Measurements from ENCODE around the gene HIPK2. TPM values are rescaled to one million over a fixed set of nuclear protein-coding genes. Genes with fewer than 3 reads are reported as not detected.

HIPK2 gene
- 30.7 and 32.4 TPM in 2 replicates for total RNA-seq (2021)
- Bru-seq, nascent RNA = percentile 76 among the genes with signal in this experiment
- BruChase-seq, experiment 1, labeled RNA remaining after a 2-hour chase = percentile 74 among the genes with signal in this experiment
- BruChase-seq, experiment 2, labeled RNA remaining after a 6-hour chase = percentile 81 among the genes with signal in this experiment
- long read RNA-seq, partial matches to known transcripts = 1 of 10 reads
- long read RNA-seq, other reads (novel, unspliced or antisense) = 9 of 10 reads

DNA sequence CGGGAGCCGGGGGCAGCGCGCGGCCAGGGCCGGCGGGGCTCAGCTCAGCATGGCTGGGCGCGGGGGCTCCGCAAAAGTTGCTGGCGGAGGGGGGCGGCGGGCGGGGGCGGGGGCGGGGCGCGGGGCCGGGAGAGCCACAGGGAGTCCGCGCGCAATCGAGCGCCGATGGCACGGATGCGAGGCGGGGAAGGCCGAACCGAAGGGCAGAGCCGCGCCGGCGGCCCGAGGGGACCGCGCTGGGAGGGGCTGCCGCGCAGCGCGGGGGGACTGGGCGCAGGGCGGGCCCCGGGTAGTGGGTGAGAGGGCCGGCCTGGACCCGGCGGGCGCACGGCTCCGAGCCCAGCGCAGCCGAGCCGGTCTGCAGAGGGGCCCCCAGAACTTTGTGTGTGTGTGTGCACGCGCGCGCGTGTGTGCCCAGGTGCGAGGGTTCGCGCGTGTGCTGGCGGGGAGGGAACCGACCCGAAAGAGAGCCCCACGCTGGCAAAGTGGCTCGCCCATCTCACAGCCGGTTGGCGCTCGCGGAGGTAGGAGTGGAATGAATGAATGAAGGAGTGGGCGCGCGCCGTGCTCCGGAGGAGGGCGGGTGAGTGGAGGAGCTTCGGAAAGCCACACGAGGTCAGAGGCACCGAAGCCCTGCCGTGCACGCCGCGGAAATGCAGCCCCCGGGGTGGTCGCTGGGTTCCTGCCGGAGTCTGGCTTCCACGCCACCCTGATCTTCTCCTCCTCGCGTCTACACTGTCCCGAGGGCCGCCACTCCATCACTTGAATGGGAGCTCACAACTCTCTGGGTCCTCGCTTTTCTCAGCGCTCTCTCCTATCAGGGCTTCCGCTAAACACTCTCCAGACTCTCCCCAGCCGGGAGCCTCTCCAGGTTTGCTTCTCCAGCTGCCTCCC, at the start of gene HIPK2:
TSS of gene HIPK2 (minus strand) at position 51 of the 894 bp plus-strand sequence. CDS start 375 bp downstream, outside the sequence.
- Histone ChIP-seq H3K9me3 (ENCODE audit: low read depth, low read length, poor library complexity, severe bottlenecking) (no peaks in the 10 kb centered on the region), H3K27me3 (replicated peaks; ENCODE audit: insufficient read depth, low read depth, low read length, poor library complexity) (peaks cover 17% of the 10 kb centered on the region), H3K36me3 (ENCODE audit: insufficient read depth, low read length, poor library complexity, severe bottlenecking) (peaks cover 2% of the 10 kb centered on the region), H3K4me1 (ENCODE audit: insufficient read depth, low read length, poor library complexity, severe bottlenecking) (peaks cover 16% of the 10 kb centered on the region), H3K27ac (ENCODE audit: low read depth, low read length, poor library complexity, severe bottlenecking) (peak within 1 kb of the TSS; percentile 65), H3K4me3 (ENCODE audit: low read depth, low read length, poor library complexity, severe bottlenecking) (peak within 1 kb of the TSS; percentile 92)
- CTCF ChIA-PET = interaction anchor here (0.6 kb wide), 1 partner anchor 94 kb away, joined by 5 read pairs; no protein-coding TSS in a partner anchor
- TF ChIP-seq EZH2 (IDR thresholded peaks at IDR 0.05; ENCODE audit: borderline replicate concordance, low read depth, low read length, poor library complexity, severe bottlenecking) (no peak), CTCF (conservative IDR thresholded peaks at IDR 0.05; ENCODE audit: low read depth, low read length) (no peak)
- BruUV-seq (replicated peaks) = no TSS peak
- POLR2A ChIA-PET (ENCODE audit: low non-redundant PET) = no interaction called here
- peak; percentile 85 for DNase-seq (ENCODE audit: low spot score)
- intact Hi-C loops (cut with micrococcal nuclease; ENCODE audit: unreplicated experiment) = loop anchor here (5.0 to 10.0 kb wide), 3 partner anchors 131 to 547 kb away; no protein-coding TSS in a partner anchor

GRCh38 chr7:139827042-139827441, 49.2 kb upstream of the HIPK2 start:
- no peak overlapping the region for H3K27ac ChIP-seq (ENCODE audit: low read depth, low read length, poor library complexity, severe bottlenecking)
- BruUV-seq (replicated peaks) = no TSS peak
- H3K4me1 ChIP-seq (ENCODE audit: insufficient read depth, low read length, poor library complexity, severe bottlenecking) = peaks cover 5% of the 10 kb centered on the region
- peaks cover 29% of the 10 kb centered on the region for H3K27me3 ChIP-seq (replicated peaks; ENCODE audit: insufficient read depth, low read depth, low read length, poor library complexity)
- ChIA-PET CTCF (no interaction called here), POLR2A (ENCODE audit: low non-redundant PET) (no interaction called here)
- H3K4me3 ChIP-seq (ENCODE audit: low read depth, low read length, poor library complexity, severe bottlenecking) = no peak overlapping the region
- no peaks in the 10 kb centered on the region for H3K36me3 ChIP-seq (ENCODE audit: insufficient read depth, low read length, poor library complexity, severe bottlenecking)
- no peak for TF ChIP-seq EZH2 (IDR thresholded peaks at IDR 0.05; ENCODE audit: borderline replicate concordance, low read depth, low read length, poor library complexity, severe bottlenecking)
- no peak for TF ChIP-seq CTCF (conservative IDR thresholded peaks at IDR 0.05; ENCODE audit: low read depth, low read length)
- intact Hi-C loops (cut with micrococcal nuclease; ENCODE audit: unreplicated experiment) = no loop called here
- DNase-seq (ENCODE audit: low spot score) = no peak
- H3K9me3 ChIP-seq (ENCODE audit: low read depth, low read length, poor library complexity, severe bottlenecking) = no peaks in the 10 kb centered on the region

DNA sequence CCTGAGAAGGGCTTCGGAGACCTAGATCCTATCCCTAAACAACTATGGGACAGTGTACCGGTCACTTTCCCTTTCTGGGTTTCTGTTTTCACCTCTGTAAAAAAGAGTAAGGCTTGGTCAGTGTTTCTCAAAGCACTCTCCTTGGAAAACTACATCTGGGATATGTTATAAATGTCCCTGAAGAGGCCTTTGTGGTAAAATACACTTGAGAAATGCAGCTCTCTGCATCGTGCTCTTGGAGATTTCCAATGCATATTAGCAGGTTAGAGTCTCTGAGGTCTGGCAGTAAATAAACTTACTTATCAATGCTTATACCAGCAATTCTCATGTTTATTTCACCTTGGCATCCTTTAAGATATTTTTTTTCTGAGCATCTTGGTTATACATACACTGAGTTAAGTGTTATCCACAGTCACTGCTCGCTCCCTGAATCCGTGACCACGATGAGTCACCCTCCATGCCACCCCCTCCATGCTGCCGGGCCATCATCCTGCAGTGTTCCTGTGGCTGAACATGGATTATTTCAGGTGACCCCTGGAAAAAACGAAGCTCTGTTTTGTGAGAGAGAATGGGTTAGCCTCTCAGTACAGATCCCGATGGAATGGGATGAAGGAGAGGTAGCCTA, 48.0 kb upstream of the HIPK2 start:
- Histone ChIP-seq H3K4me3 (ENCODE audit: low read depth, low read length, poor library complexity, severe bottlenecking) (no peak overlapping the region), H3K9me3 (ENCODE audit: low read depth, low read length, poor library complexity, severe bottlenecking) (no peaks in the 10 kb centered on the region), H3K36me3 (ENCODE audit: insufficient read depth, low read length, poor library complexity, severe bottlenecking) (no peaks in the 10 kb centered on the region), H3K27ac (ENCODE audit: low read depth, low read length, poor library complexity, severe bottlenecking) (no peak overlapping the region), H3K4me1 (ENCODE audit: insufficient read depth, low read length, poor library complexity, severe bottlenecking) (peaks cover 5% of the 10 kb centered on the region), H3K27me3 (replicated peaks; ENCODE audit: insufficient read depth, low read depth, low read length, poor library complexity) (peaks cover 40% of the 10 kb centered on the region)
- CTCF ChIA-PET = no interaction called here
- no TSS peak for BruUV-seq (replicated peaks)
- no peak for TF ChIP-seq EZH2 (IDR thresholded peaks at IDR 0.05; ENCODE audit: borderline replicate concordance, low read depth, low read length, poor library complexity, severe bottlenecking)
- TF ChIP-seq CTCF (conservative IDR thresholded peaks at IDR 0.05; ENCODE audit: low read depth, low read length) = no peak
- intact Hi-C loops (cut with micrococcal nuclease; ENCODE audit: unreplicated experiment) = no loop called here
- DNase-seq (ENCODE audit: low spot score) = no peak
- POLR2A ChIA-PET (ENCODE audit: low non-redundant PET) = no interaction called here
